ENCODE data around the gene ARFGAP1. TPM values are rescaled to one million over a fixed set of nuclear protein-coding genes. Genes with fewer than 3 reads are reported as not detected.

ARFGAP1 gene
- total RNA-seq, 1 donor from 2014 or later: 93.6 TPM

- Mint-ChIP-seq H3K4me3 (ENCODE audit: unreplicated experiment) (peak overlapping the region; percentile 70), H3K36me3 (ENCODE audit: unreplicated experiment) (peaks cover 11% of the 10 kb centered on the region), H3K9me3 (ENCODE audit: unreplicated experiment) (peaks cover 13% of the 10 kb centered on the region), H3K27ac (ENCODE audit: unreplicated experiment) (peak overlapping the region; percentile 34), H3K4me1 (ENCODE audit: low read depth, unreplicated experiment) (peaks cover 41% of the 10 kb centered on the region), H3K27me3 (ENCODE audit: unreplicated experiment) (peaks cover 10% of the 10 kb centered on the region)
- no peak for TF ChIP-seq CTCF (IDR thresholded peaks at IDR 0.05; ENCODE audit: partially characterized antibody, unreplicated experiment)
- no peak for DNase-seq
Measured at GRCh38 chr20:63257629-63258028, 15.0 kb upstream of the ARFGAP1 start.

- TF ChIP-seq CTCF (IDR thresholded peaks at IDR 0.05; ENCODE audit: partially characterized antibody, unreplicated experiment): no peak
- DNase-seq: no peak
- Mint-ChIP-seq H3K36me3 (ENCODE audit: unreplicated experiment) (peaks cover 11% of the 10 kb centered on the region), H3K27ac (ENCODE audit: unreplicated experiment) (no peak overlapping the region), H3K9me3 (ENCODE audit: unreplicated experiment) (peaks cover 9% of the 10 kb centered on the region), H3K27me3 (ENCODE audit: unreplicated experiment) (peaks cover 6% of the 10 kb centered on the region), H3K4me1 (ENCODE audit: low read depth, unreplicated experiment) (peaks cover 36% of the 10 kb centered on the region), H3K4me3 (ENCODE audit: unreplicated experiment) (no peak overlapping the region)
Measured at GRCh38 chr20:63258781-63259180, 13.8 kb upstream of the ARFGAP1 start.

- Mint-ChIP-seq H3K36me3 (ENCODE audit: unreplicated experiment) (peaks cover 11% of the 10 kb centered on the region), H3K4me1 (ENCODE audit: low read depth, unreplicated experiment) (peaks cover 39% of the 10 kb centered on the region), H3K9me3 (ENCODE audit: unreplicated experiment) (peaks cover 8% of the 10 kb centered on the region), H3K4me3 (ENCODE audit: unreplicated experiment) (no peak overlapping the region), H3K27me3 (ENCODE audit: unreplicated experiment) (peaks cover 6% of the 10 kb centered on the region), H3K27ac (ENCODE audit: unreplicated experiment) (no peak overlapping the region)
- TF ChIP-seq CTCF (IDR thresholded peaks at IDR 0.05; ENCODE audit: partially characterized antibody, unreplicated experiment): no peak
- no peak for DNase-seq
Measured at GRCh38 chr20:63259734-63260460, 12.7 kb upstream of the ARFGAP1 start.

- Mint-ChIP-seq H3K27me3 (ENCODE audit: unreplicated experiment) (peaks cover 4% of the 10 kb centered on the region), H3K27ac (ENCODE audit: unreplicated experiment) (no peak overlapping the region), H3K4me3 (ENCODE audit: unreplicated experiment) (no peak overlapping the region), H3K9me3 (ENCODE audit: unreplicated experiment) (peaks cover 6% of the 10 kb centered on the region), H3K4me1 (ENCODE audit: low read depth, unreplicated experiment) (peaks cover 34% of the 10 kb centered on the region), H3K36me3 (ENCODE audit: unreplicated experiment) (peaks cover 11% of the 10 kb centered on the region)
- DNase-seq: no peak
- TF ChIP-seq CTCF (IDR thresholded peaks at IDR 0.05; ENCODE audit: partially characterized antibody, unreplicated experiment): no peak
Measured at GRCh38 chr20:63260521-63260920, 12.1 kb upstream of the ARFGAP1 start.

- Mint-ChIP-seq H3K4me1 (ENCODE audit: low read depth, unreplicated experiment) (peaks cover 30% of the 10 kb centered on the region), H3K36me3 (ENCODE audit: unreplicated experiment) (peaks cover 11% of the 10 kb centered on the region), H3K4me3 (ENCODE audit: unreplicated experiment) (peak overlapping the region; percentile 74), H3K27ac (ENCODE audit: unreplicated experiment) (peak overlapping the region; percentile 71), H3K27me3 (ENCODE audit: unreplicated experiment) (peaks cover 4% of the 10 kb centered on the region), H3K9me3 (ENCODE audit: unreplicated experiment) (peaks cover 5% of the 10 kb centered on the region)
- DNase-seq: peak; percentile 63
- TF ChIP-seq CTCF (IDR thresholded peaks at IDR 0.05; ENCODE audit: partially characterized antibody, unreplicated experiment): no peak
Measured at GRCh38 chr20:63261060-63261794, 11.4 kb upstream of the ARFGAP1 start.

All from glutamatergic neuron (in vitro differentiated cells).